ENCODE data around the gene ACTL7A.

Gene ACTL7A, protein sequence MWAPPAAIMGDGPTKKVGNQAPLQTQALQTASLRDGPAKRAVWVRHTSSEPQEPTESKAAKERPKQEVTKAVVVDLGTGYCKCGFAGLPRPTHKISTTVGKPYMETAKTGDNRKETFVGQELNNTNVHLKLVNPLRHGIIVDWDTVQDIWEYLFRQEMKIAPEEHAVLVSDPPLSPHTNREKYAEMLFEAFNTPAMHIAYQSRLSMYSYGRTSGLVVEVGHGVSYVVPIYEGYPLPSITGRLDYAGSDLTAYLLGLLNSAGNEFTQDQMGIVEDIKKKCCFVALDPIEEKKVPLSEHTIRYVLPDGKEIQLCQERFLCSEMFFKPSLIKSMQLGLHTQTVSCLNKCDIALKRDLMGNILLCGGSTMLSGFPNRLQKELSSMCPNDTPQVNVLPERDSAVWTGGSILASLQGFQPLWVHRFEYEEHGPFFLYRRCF

DNA sequence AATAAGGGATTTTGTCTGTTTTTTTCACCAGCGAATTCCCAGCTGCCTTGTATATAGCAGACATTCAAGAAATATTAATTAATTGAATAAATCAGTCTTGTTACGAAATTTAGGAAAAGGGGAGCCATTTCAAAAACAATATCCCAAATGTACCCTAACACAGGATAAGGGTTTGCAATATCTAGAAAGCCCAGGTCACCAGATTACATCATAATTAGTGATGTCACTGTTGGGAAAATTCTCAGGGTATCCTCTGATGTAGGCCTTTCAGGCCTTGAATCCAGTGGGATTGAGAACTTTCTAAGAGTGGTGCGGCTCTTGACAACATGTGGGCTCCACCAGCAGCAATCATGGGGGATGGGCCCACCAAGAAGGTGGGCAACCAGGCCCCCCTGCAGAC, at the start of gene ACTL7A:
ACTL7A (plus strand) TSS at position 270 of the 400 bp plus-strand sequence; CDS start at position 327, 57 bp downstream.
- Histone ChIP-seq H3K36me3 (ENCODE audit: low read depth) (no peaks in the 10 kb centered on the region), H3K27me3 (ENCODE audit: insufficient read depth, poor library complexity, severe bottlenecking) (no peaks in the 10 kb centered on the region), H3K9me3 (ENCODE audit: severe bottlenecking) (no peaks in the 10 kb centered on the region), H3K27ac (ENCODE audit: poor library complexity, severe bottlenecking) (no peak within 1 kb of the TSS), H3K4me1 (ENCODE audit: insufficient read depth, poor library complexity, severe bottlenecking) (peaks cover 19% of the 10 kb centered on the region), H3K4me3 (ENCODE audit: severe bottlenecking) (no peak within 1 kb of the TSS)
- DNase-seq (ENCODE audit: low spot score) (no peak), ATAC-seq (ENCODE audit: low read depth) (no peak)
- TF ChIP-seq CTCF (IDR thresholded peaks at IDR 0.05; ENCODE audit: poor library complexity, severe bottlenecking): no peak

GRCh38 chr9:108812396-108813025, 49.6 kb upstream of the ACTL7A start:
- Histone ChIP-seq H3K36me3 (ENCODE audit: low read depth) (no peaks in the 10 kb centered on the region), H3K4me1 (ENCODE audit: insufficient read depth, poor library complexity, severe bottlenecking) (peaks cover 15% of the 10 kb centered on the region), H3K9me3 (ENCODE audit: severe bottlenecking) (no peaks in the 10 kb centered on the region), H3K27ac (ENCODE audit: poor library complexity, severe bottlenecking) (no peak overlapping the region), H3K4me3 (ENCODE audit: severe bottlenecking) (no peak overlapping the region), H3K27me3 (ENCODE audit: insufficient read depth, poor library complexity, severe bottlenecking) (no peaks in the 10 kb centered on the region)
- no peak for DNase-seq (ENCODE audit: low spot score)
- TF ChIP-seq CTCF (IDR thresholded peaks at IDR 0.05; ENCODE audit: poor library complexity, severe bottlenecking): no peak
- ATAC-seq (ENCODE audit: low read depth): no peak

DNA sequence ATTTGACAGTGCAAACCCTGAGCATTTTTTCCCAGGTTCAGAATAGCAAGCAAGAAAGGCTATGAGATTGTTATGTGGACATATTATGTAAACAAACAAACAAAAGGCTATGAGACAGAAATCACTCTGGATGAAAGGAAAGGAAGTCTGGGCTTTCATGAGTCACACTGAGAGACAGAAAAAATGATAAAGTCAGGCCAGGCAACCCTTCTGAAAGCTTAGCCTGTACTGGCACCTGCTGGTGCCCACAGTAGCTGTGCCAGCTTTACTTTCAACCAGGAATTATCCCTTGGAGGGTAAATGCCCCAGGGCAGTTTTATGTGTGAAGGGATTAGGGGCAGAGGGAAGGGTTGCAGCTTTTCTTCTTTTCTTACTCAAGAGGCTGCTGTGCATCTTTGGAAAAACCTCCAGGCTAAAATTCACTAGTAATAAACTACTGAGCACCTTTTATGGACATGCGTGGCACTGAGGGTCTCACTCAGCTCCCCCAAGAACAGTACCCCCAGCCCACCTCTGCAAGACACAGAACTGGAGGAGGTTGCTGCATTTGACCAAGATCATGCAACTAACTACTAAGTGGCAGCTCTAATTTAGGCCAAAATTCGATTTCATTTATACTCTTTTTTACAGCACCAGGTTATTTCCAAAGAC, 48.0 kb upstream of the ACTL7A start:
- peak overlapping the region; percentile 17 for H3K27ac ChIP-seq (ENCODE audit: poor library complexity, severe bottlenecking)
- H3K4me1 ChIP-seq (ENCODE audit: insufficient read depth, poor library complexity, severe bottlenecking): peaks cover 15% of the 10 kb centered on the region
- H3K36me3 ChIP-seq (ENCODE audit: low read depth): no peaks in the 10 kb centered on the region
- DNase-seq (ENCODE audit: low spot score): no peak
- no peaks in the 10 kb centered on the region for H3K27me3 ChIP-seq (ENCODE audit: insufficient read depth, poor library complexity, severe bottlenecking)
- ATAC-seq (ENCODE audit: low read depth): peak; percentile 96
- H3K4me3 ChIP-seq (ENCODE audit: severe bottlenecking): no peak overlapping the region
- no peaks in the 10 kb centered on the region for H3K9me3 ChIP-seq (ENCODE audit: severe bottlenecking)
- peak; percentile 90 for TF ChIP-seq CTCF (IDR thresholded peaks at IDR 0.05; ENCODE audit: poor library complexity, severe bottlenecking)

DNA sequence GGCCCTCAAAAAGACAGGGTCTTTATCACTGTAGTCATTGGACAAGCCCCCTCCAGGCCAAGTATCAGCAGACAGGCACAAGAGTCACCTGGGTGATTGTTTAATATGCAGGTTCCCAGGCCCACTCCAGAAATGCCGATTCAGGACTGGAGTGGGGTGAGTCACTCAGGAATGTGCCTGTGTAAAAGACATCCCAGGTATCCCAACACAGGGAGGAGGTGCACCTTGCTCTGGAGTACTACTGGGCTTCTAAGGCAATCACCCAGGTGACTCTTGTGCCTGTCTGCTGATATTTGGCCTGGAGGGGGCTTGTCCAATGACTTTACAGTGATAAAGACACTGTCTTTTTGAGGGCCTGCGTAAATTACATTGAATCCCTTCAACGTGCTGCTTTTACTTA, 46.9 kb upstream of the ACTL7A start:
- Histone ChIP-seq H3K4me3 (ENCODE audit: severe bottlenecking) (no peak overlapping the region), H3K4me1 (ENCODE audit: insufficient read depth, poor library complexity, severe bottlenecking) (peaks cover 15% of the 10 kb centered on the region), H3K27me3 (ENCODE audit: insufficient read depth, poor library complexity, severe bottlenecking) (no peaks in the 10 kb centered on the region), H3K9me3 (ENCODE audit: severe bottlenecking) (no peaks in the 10 kb centered on the region), H3K27ac (ENCODE audit: poor library complexity, severe bottlenecking) (no peak overlapping the region), H3K36me3 (ENCODE audit: low read depth) (no peaks in the 10 kb centered on the region)
- ATAC-seq (ENCODE audit: low read depth) (peak; percentile 84), DNase-seq (ENCODE audit: low spot score) (no peak)
- no peak for TF ChIP-seq CTCF (IDR thresholded peaks at IDR 0.05; ENCODE audit: poor library complexity, severe bottlenecking)
